Common myeloid progenitor, CD34-positive (primary cell): ENCODE results near the gene ABHD4.

Experiments
- CTCF ChIA-PET: fragments of 350-600 bp; sonication (Branson Sonifier 250); formaldehyde crosslinking; loops from one replicate; lab custom pipeline; 2021; ENCODE audit warnings: antibody characterized with exemption; lab: Charles Lee
- POLR2A ChIA-PET: fragments of 350-600 bp; sonication (Branson Sonifier 250); formaldehyde crosslinking; loops from one replicate; lab custom pipeline; 2021; ENCODE audit warnings: antibody characterized with exemption; lab: Charles Lee
- DNase-seq, 3 donors: peaks; one replicate each; pipeline versions ENCODE4 v3.0.0 to v3.0.0-alpha.2; 2013
- H3K27ac ChIP-seq, 2 experiments: 1 replicate in 1 of 2; 2 replicates in 1 of 2; pipeline ENCODE4 v1.7.0; 2013; ENCODE audit warnings: inconsistent platforms in 2 of 2, low read length in 2 of 2, mild to moderate bottlenecking in 2 of 2, low read depth in 1 of 2, moderate library complexity in 1 of 2; ENCODE audit not compliant: severe bottlenecking in 2 of 2, insufficient read depth in 1 of 2, poor library complexity in 1 of 2
- H3K27me3 ChIP-seq, 5 experiments: replicated peaks in 2 of 5; 1 replicate in 3 of 5; 2 replicates in 2 of 5; pipeline versions ENCODE4 v1.6.1 to v1.7.0; 2013; ENCODE audit warnings: low read length in 4 of 5, mild to moderate bottlenecking in 2 of 5, moderate library complexity in 2 of 5, inconsistent platforms in 1 of 5; ENCODE audit not compliant: insufficient read depth in 5 of 5, control insufficient read depth in 4 of 5
- H3K36me3 ChIP-seq, 4 experiments: 1 replicate in 2 of 4; 2 replicates in 2 of 4; pipeline versions ENCODE4 v1.6.1 to v1.7.0; 2013; ENCODE audit warnings: low read length in 3 of 4, control low read depth in 1 of 4, mild to moderate bottlenecking in 1 of 4; ENCODE audit not compliant: control insufficient read depth in 4 of 4, insufficient read depth in 4 of 4
- H3K4me1 ChIP-seq, 4 experiments: 1 replicate in 3 of 4; 2 replicates in 1 of 4; pipeline versions ENCODE4 v1.6.1 to v1.7.1; 2013; ENCODE audit warnings: low read length in 3 of 4, mild to moderate bottlenecking in 3 of 4, control low read depth in 1 of 4, inconsistent platforms in 1 of 4, moderate library complexity in 1 of 4; ENCODE audit not compliant: control insufficient read depth in 4 of 4, insufficient read depth in 4 of 4; ENCODE audit errors: control extremely low read depth in 1 of 4
- H3K4me3 ChIP-seq, 7 experiments: 1 replicate in 4 of 7; 2 replicates in 3 of 7; pipeline versions ENCODE4 v1.5.1 to v1.7.0; 2013; ENCODE audit warnings: mild to moderate bottlenecking in 7 of 7, low read length in 6 of 7, moderate library complexity in 6 of 7, inconsistent platforms in 2 of 7, low read depth in 2 of 7, control low read depth in 1 of 7; ENCODE audit not compliant: insufficient read depth in 4 of 7, control insufficient read depth in 1 of 7; ENCODE audit errors: extremely low read depth in 1 of 7
- H3K9me3 ChIP-seq, 5 experiments: 1 replicate in 4 of 5; 2 replicates in 1 of 5; pipeline versions ENCODE4 v1.6.1 to v1.7.1; 2013; ENCODE audit warnings: low read length in 4 of 5, mild to moderate bottlenecking in 2 of 5, inconsistent platforms in 1 of 5, low read depth in 1 of 5, moderate library complexity in 1 of 5; ENCODE audit not compliant: control insufficient read depth in 4 of 5, insufficient read depth in 2 of 5; ENCODE audit errors: control extremely low read depth in 1 of 5
- WGBS: methylation state at CpG from one replicate; pipeline ENCODE4 v1.1.5; 2013; ENCODE audit not compliant: insufficient coverage; 5-methylcytosine and 5-hydroxymethylcytosine counted together

Gene ABHD4

DNA sequence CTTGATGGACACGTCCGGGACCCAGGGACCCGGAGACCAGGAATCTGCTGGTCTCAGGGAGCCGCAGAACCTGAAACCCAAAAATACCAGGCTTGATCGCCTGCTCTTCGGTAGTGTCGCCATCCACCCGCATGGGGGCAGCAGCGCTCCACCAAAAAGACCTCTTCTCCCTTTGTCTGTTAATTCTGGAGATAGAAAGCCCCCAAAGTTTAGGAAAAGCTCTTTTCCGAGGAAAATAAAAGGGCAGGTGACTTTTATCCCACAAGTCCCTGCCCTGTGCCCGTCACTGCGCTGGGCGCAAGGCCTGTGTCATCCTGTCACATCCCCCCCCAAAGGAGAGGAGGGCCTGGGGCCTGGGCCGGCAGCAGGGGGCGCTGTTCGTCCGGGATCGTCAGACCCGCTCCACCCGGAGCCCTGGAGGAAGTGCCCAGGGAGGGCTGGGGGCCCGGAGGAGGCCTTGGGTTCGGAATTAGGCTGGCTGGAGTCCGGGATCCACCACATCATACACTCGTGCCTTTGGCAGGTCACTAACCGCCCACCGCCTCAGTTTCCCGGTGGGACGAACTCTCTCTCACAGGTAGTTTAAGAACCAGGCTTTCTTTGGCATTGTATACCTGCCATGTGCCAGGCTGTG, 41.0 kb upstream of the ABHD4 start:
- peak; percentile 84 to 88 (median 85) for DNase-seq
- Histone ChIP-seq H3K9me3 (no peaks in the 10 kb centered on the region), H3K4me3 (peak overlapping the region in 6 of 7 experiments; percentile 0 to 76 (median 54)), H3K27me3 (no peaks in the 10 kb centered on the region), H3K36me3 (no peaks in the 10 kb centered on the region), H3K27ac (peak overlapping the region; percentile 61 to 84), H3K4me1 (peaks cover 30 to 78% (median 67%) of the 10 kb centered on the region in 4 experiments)
- WGBS, result 9% methylated on average over 20 of the region's 28 CpGs
- POLR2A ChIA-PET, result interaction anchor here (0.5 to 1.9 kb wide), 9 partner anchors 10 to 379 kb away, joined by 3 to 4 read pairs (median 4); no protein-coding TSS in a partner anchor
- CTCF ChIA-PET, result interaction anchor here (0.7 to 3.2 kb wide), 33 partner anchors 8 to 501 kb away, joined by 3 to 55 read pairs (median 7); partner anchors contain the start of genes DAD1, LRP10 and OR6J1

DNA sequence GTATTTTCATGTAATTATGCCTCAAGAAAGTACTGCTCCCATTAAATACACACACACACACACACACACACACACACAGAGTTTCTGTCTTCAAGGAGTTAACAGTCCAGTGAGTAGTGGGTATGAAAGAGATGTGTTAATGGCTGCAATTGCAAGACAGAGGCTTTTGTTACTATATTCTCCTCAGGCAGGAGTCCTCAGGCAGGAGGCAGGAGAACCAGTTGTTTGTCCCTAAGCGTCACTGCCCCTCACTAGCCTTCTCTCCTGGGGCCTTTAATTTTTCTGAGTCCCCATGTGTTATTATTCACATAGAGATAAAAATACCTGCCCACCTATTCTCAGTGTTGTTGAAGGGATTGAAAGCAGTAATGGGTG, 40.3 kb upstream of the ABHD4 start:
- 100% methylated on average over 1 of the region's 1 CpG for WGBS
- H3K27me3 ChIP-seq, result no peaks in the 10 kb centered on the region
- no peak overlapping the region for H3K27ac ChIP-seq
- no peaks in the 10 kb centered on the region for H3K9me3 ChIP-seq
- peaks cover 37 to 85% (median 72%) of the 10 kb centered on the region in 4 experiments for H3K4me1 ChIP-seq
- peak overlapping the region in 1 of 7 experiments; percentile 76 for H3K4me3 ChIP-seq
- DNase-seq, result no peak
- CTCF ChIA-PET, result interaction anchor here (0.9 to 4.2 kb wide), 6 partner anchors 9 to 291 kb away, joined by 3 to 57 read pairs (median 4); no protein-coding TSS in a partner anchor
- H3K36me3 ChIP-seq, result no peaks in the 10 kb centered on the region
- POLR2A ChIA-PET, result no interaction called here

DNA sequence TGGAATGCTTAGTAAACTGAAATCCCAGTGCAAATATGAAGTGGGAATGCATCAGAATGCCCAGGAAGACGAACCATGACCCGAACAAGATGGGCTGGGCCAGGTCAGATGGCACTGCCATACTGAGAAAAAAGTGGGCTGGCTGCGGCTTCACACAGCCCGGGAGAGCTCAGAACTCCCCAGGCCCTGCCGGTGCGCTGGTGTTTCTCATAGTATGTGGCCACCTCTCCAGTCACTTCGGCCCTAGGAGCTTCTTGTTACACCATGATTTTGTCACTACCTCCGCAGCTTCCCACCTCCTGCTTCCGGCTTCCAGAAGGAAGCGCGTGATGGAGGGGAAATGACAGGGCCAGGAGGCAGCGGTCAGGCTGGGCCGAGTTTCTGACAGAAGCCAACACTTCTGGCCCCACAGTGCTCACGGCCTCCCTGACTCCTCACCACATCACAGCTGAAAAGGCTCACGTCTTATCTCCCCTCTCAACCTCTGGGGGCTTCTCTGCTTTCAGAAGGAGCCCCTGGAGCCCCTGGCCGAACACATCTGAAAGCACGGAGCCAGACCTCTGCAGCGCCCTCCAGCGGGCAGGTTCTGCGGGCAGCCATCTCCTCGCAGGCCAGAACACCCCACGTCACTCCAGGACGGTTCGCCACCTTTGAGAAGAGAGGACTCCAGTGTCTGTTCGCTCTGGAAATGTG, 39.7 kb upstream of the ABHD4 start:
- no peak for DNase-seq
- POLR2A ChIA-PET, result no interaction called here

DNA sequence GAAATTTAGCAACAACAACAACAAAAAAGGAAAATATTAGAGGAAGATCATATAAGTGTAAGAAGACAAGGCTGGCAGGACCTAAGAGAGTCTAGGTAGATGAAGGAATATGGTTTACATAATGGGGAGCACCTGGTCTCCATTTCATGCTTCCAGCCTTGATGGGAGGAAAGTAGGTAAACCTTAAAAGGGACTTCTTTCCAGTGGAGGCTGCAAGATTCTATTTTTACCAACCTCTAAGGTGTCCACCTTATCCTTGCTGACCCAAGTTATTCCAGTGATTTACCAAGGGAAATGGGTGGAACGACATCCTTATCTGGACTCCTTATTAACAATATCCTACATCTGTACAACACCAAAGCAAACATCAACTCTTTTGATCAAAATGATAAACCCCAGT, 39.1 kb upstream of the ABHD4 start:
- POLR2A ChIA-PET, result no interaction called here
- H3K4me3 ChIP-seq, result no peak overlapping the region

More for the DNA sequence above, 39.7 kb upstream of the ABHD4 start:
- Histone ChIP-seq H3K36me3 (peaks cover 0 to 1% (median 0%) of the 10 kb centered on the region in 4 experiments), H3K4me1 (peaks cover 39 to 86% (median 71%) of the 10 kb centered on the region in 4 experiments), H3K4me3 (no peak overlapping the region), H3K9me3 (no peaks in the 10 kb centered on the region), H3K27me3 (no peaks in the 10 kb centered on the region), H3K27ac (no peak overlapping the region)
- 95% methylated on average over 21 of the region's 25 CpGs for WGBS
- CTCF ChIA-PET, result interaction anchor here (0.7 to 4.2 kb wide), 8 partner anchors 8 to 290 kb away, joined by 3 to 57 read pairs (median 4); no protein-coding TSS in a partner anchor

DNA sequence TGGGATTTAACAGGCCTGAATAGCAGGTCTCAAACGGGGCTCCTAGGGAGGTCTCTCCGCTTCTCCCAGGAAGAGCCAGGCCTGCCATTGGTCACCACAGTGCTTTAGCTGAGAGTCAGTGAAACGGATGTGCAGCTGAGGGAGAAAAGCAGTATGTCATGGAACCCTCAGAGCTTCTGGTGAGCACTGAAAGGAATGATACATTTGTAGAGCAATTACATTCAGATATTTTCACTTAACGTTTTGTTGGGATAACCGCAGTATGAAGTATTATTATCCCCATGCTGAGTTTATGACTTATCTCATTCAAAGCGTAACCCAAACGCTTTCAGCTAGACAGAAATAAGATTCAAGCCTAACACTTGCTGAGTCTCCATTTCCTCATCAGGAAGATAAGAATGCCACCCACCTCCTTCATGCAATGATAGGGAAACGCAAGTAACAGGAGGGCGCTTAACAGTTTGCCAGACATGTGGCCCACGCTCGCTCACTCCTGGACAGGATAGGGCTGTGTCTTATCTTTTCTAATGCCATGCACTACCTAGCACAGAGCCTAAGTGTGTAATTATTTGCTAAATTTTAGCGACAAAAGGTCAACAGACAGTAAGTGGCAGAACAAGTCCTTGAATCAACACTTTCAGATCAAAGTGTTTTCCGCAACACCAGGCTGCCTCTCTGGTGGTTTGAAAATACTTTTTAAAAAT, 37.3 kb upstream of the ABHD4 start:
- Histone ChIP-seq H3K27ac (peak overlapping the region in 1 of 2 experiments; percentile 46), H3K4me1 (peaks cover 39 to 70% (median 57%) of the 10 kb centered on the region in 4 experiments), H3K36me3 (peaks cover 9 to 22% (median 18%) of the 10 kb centered on the region in 4 experiments), H3K4me3 (peak overlapping the region in 2 of 7 experiments; percentile 30 to 43), H3K9me3 (no peaks in the 10 kb centered on the region), H3K27me3 (no peaks in the 10 kb centered on the region)
- peak; percentile 32 to 60 (median 35) for DNase-seq
- ChIA-PET POLR2A (no interaction called here), CTCF (interaction anchor here (0.7 to 4.2 kb wide), 20 partner anchors 10 to 422 kb away, joined by 3 to 57 read pairs (median 4); partner anchors contain the start of gene AJUBA)
- WGBS, result 74% methylated on average over 11 of the region's 13 CpGs

More for the DNA sequence above, 39.1 kb upstream of the ABHD4 start:
- Histone ChIP-seq H3K9me3 (no peaks in the 10 kb centered on the region), H3K27ac (no peak overlapping the region), H3K36me3 (peaks cover 3 to 6% (median 5%) of the 10 kb centered on the region in 4 experiments), H3K27me3 (no peaks in the 10 kb centered on the region), H3K4me1 (peaks cover 39 to 81% (median 67%) of the 10 kb centered on the region in 4 experiments)
- 82% methylated on average over 1 of the region's 1 CpG for WGBS
- no peak for DNase-seq
- CTCF ChIA-PET, result interaction anchor here (1.1 to 4.2 kb wide), 6 partner anchors 11 to 294 kb away, joined by 3 to 57 read pairs (median 8); no protein-coding TSS in a partner anchor

DNA sequence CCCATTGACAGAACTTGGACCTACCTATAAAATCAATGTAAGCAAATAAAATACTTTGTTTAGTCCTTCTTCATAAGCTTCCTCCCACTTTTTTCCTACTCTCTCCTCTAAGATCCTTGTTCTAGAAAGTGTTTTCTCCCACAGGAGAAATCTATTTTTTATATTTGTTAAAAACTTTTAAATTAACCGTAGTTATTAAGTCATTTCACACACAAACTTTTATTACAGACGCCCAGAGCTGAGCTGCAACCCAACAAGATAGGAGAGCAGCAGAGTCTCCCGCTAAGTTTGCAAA, 36.8 kb upstream of the ABHD4 start:
- Histone ChIP-seq H3K4me3 (peak overlapping the region in 3 of 7 experiments; percentile 30 to 55 (median 37)), H3K4me1 (peaks cover 36 to 66% (median 53%) of the 10 kb centered on the region in 4 experiments), H3K36me3 (peaks cover 9 to 24% (median 18%) of the 10 kb centered on the region in 4 experiments), H3K27ac (peak overlapping the region in 1 of 2 experiments; percentile 46), H3K27me3 (no peaks in the 10 kb centered on the region), H3K9me3 (no peaks in the 10 kb centered on the region)
- CTCF ChIA-PET, result interaction anchor here (1.0 to 4.2 kb wide), 11 partner anchors 9 to 421 kb away, joined by 3 to 57 read pairs (median 5); partner anchors contain the start of gene AJUBA
- DNase-seq, result no peak
- no CpG with 5 or more reads among the region's 3 CpGs for WGBS
- POLR2A ChIA-PET, result interaction anchor here (0.6 kb wide), 1 partner anchor 8 kb away, joined by 5 read pairs; no protein-coding TSS in a partner anchor
